Liver (tissue), 3 donors: ENCODE results near the gene HAVCR1.

Source experiments
- HNF4G ChIP-seq: IDR thresholded peaks from 2 replicates; pipeline ENCODE4 v1.6.1; 2016; ENCODE audit warnings: antibody characterized with exemption
- JUND ChIP-seq, 2 donors: IDR thresholded peaks; 2 replicates each; pipeline ENCODE4 v1.6.1; 2016; ENCODE audit warnings: antibody characterized with exemption in 2 of 2
- RAD21 ChIP-seq, 2 donors: IDR thresholded peaks; 2 replicates each; pipeline ENCODE4 v1.6.1; 2016; ENCODE audit warnings: antibody characterized with exemption in 2 of 2, mild to moderate bottlenecking in 2 of 2
- RXRA ChIP-seq, 2 donors: IDR thresholded peaks; 2 replicates each; pipeline ENCODE4 v1.6.1; 2017 to 2018; ENCODE audit warnings: antibody characterized with exemption in 2 of 2, mild to moderate bottlenecking in 1 of 2
- TAF1 ChIP-seq: conservative IDR thresholded peaks from 2 replicates; pipeline ENCODE4 v1.6.1; 2016; ENCODE audit warnings: antibody characterized with exemption, mild to moderate bottlenecking
- YY1 ChIP-seq: IDR thresholded peaks from 2 replicates; pipeline ENCODE4 v1.6.1; 2016; ENCODE audit warnings: antibody characterized with exemption, mild to moderate bottlenecking
- TF ChIP-seq, protein P1 (sequence below): IDR thresholded peaks from 2 replicates; pipeline ENCODE4 v1.6.1; 2016; ENCODE audit warnings: antibody characterized with exemption
- TF ChIP-seq, protein P2 (sequence below): fragments of 150-350 bp; IDR thresholded peaks from 2 replicates; pipeline ENCODE4 v1.5.1; 2017; ENCODE audit warnings: improper control_type of control experiment, low read depth, low read length; ENCODE audit not compliant: missing input control
- TF ChIP-seq, protein P3 (sequence below): IDR thresholded peaks from 2 replicates; pipeline ENCODE4 v1.6.1; 2016; ENCODE audit warnings: antibody characterized with exemption, mild to moderate bottlenecking
- donor health status: healthy.
- donor health status: healthy.

GRCh38 chr5:156984064-156984463, 74.9 kb downstream of the HAVCR1 start:
- TF ChIP-seq, protein P1, sequence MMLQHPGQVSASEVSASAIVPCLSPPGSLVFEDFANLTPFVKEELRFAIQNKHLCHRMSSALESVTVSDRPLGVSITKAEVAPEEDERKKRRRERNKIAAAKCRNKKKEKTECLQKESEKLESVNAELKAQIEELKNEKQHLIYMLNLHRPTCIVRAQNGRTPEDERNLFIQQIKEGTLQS = no peak
- TF ChIP-seq, protein P2, sequence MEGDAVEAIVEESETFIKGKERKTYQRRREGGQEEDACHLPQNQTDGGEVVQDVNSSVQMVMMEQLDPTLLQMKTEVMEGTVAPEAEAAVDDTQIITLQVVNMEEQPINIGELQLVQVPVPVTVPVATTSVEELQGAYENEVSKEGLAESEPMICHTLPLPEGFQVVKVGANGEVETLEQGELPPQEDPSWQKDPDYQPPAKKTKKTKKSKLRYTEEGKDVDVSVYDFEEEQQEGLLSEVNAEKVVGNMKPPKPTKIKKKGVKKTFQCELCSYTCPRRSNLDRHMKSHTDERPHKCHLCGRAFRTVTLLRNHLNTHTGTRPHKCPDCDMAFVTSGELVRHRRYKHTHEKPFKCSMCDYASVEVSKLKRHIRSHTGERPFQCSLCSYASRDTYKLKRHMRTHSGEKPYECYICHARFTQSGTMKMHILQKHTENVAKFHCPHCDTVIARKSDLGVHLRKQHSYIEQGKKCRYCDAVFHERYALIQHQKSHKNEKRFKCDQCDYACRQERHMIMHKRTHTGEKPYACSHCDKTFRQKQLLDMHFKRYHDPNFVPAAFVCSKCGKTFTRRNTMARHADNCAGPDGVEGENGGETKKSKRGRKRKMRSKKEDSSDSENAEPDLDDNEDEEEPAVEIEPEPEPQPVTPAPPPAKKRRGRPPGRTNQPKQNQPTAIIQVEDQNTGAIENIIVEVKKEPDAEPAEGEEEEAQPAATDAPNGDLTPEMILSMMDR = no peak
- no peak for TF ChIP-seq RAD21 (IDR thresholded peaks at IDR 0.05)
- TF ChIP-seq JUND (IDR thresholded peaks at IDR 0.05) = no peak
- TF ChIP-seq YY1 = no peak
- TF ChIP-seq TAF1 = no peak
- no peak for TF ChIP-seq RXRA (IDR thresholded peaks at IDR 0.05)
- TF ChIP-seq, protein P3, sequence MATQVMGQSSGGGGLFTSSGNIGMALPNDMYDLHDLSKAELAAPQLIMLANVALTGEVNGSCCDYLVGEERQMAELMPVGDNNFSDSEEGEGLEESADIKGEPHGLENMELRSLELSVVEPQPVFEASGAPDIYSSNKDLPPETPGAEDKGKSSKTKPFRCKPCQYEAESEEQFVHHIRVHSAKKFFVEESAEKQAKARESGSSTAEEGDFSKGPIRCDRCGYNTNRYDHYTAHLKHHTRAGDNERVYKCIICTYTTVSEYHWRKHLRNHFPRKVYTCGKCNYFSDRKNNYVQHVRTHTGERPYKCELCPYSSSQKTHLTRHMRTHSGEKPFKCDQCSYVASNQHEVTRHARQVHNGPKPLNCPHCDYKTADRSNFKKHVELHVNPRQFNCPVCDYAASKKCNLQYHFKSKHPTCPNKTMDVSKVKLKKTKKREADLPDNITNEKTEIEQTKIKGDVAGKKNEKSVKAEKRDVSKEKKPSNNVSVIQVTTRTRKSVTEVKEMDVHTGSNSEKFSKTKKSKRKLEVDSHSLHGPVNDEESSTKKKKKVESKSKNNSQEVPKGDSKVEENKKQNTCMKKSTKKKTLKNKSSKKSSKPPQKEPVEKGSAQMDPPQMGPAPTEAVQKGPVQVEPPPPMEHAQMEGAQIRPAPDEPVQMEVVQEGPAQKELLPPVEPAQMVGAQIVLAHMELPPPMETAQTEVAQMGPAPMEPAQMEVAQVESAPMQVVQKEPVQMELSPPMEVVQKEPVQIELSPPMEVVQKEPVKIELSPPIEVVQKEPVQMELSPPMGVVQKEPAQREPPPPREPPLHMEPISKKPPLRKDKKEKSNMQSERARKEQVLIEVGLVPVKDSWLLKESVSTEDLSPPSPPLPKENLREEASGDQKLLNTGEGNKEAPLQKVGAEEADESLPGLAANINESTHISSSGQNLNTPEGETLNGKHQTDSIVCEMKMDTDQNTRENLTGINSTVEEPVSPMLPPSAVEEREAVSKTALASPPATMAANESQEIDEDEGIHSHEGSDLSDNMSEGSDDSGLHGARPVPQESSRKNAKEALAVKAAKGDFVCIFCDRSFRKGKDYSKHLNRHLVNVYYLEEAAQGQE = no peak
- no peak for TF ChIP-seq HNF4G
